ENCODE results near the gene CATSPERB.
"Not testable (repeated sequence)": the region's sequence is repeated elsewhere in the genome, so short reads cannot be mapped to it uniquely, and the experiment has no call there.

CATSPERB gene, protein sequence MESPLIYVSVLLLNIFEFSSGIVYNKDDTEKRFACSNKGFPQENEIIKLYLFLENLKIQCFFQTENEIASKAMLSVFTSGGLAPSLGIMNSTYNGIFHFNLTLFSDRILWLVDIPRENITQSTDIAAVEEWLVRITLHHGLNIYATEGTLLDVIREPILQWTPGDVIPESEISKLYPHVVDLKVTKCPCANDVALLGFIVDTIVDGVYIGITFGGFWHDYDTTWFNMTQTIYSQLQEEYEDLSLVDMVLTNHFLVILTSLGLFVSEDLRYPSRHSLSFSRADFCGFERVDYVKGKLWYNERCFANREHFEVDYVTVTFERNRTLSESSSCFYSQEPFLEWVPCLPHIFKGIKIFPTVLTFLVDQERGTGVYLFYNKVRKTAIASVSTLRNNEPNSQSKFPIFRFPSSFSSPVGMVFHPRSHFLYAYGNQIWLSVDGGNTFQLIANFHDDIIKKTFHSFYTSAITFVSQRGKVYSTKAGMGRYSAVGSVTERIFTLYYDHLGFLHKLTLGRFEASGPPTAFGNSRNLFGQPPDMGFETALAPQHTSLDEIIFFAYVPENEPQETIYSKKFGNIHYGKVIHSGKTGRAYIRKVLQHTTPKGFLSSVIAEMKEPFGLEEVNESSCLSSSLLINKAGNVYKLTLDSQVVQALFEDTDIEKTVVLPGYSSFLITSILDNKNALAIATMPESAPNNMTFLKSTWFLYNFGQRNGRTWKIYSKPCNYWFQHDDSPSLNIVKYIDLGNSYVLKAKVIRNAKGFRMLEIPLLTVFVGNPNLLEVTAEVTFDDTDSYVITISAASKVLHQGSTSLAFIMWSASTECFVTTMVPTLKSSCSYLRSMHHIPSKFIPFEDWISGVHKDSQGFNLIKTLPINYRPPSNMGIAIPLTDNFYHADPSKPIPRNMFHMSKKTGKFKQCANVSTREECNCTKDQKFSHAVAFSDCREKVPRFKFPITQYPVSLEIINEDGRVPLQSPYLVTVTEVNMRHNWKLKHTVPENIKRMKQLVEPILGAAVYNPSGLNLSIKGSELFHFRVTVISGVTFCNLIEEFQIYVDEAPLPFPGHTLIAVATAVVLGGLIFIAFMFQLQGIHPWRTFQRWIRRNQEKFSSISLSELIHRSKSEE

DNA sequence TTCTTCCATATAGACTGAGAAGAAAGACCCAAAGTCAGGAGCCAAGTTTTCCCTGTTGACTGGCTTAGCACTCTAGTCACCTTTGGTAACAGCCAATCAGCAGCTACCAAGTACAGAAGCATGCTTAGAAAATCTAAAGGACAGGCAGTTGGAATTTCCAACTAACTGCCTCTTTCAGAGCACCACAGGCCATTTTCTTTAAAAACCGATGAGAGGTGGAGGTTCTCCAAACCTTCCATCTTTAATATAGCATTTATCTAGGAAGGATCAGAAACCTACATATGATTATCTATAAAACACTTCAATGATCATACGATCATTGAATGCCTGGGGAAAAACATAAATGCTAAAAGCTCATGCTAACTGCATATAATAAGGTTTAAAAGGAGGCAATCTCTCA lies at the start of gene CATSPERB:
Gene CATSPERB (minus strand): TSS at position 101 of the 400 bp plus-strand sequence. CDS start 2,607 bp downstream, outside the sequence.
- DNase-seq (ENCODE audit: low read depth): no peak

DNA sequence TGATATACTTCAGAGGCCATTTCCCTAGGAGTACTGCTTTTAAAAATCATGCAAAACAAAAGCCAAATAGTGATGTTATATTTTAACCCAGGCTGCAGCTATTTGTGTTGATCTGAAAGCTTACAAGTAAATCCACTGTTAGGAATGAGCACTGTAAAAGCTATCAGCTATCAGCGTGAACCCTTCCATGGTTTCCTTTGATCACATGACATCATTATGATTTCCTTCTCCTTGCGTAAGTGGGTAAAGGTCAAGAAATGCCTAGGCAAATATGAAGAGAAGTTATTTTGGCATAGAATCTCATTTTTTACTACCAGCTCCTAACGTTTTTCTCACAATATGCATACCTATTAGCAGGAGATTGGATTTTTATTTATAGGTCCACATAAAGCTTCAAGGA lies 48.6 kb upstream of the CATSPERB start:
- DNase-seq (ENCODE audit: low read depth): no peak

DNA sequence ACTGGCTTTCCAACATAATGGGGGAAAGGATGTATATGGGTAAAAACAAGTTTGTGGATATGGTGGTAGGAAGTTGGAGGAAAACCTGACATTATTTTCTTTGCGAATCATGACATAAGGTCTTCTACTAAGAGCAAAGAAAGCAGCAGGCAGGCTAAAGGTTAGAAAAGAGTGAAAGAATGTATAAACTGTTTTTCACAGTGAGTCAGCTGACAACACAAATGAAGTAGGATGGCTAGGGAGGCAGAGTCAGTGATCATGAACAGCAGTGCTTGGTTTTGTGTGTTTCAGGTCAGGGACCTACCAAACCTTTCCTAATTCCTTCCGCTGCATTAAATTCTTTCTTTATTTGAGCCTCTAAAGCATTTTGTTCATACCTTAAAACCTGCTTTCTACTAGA lies 46.3 kb upstream of the CATSPERB start:
- DNase-seq (ENCODE audit: low read depth): no peak

DNA sequence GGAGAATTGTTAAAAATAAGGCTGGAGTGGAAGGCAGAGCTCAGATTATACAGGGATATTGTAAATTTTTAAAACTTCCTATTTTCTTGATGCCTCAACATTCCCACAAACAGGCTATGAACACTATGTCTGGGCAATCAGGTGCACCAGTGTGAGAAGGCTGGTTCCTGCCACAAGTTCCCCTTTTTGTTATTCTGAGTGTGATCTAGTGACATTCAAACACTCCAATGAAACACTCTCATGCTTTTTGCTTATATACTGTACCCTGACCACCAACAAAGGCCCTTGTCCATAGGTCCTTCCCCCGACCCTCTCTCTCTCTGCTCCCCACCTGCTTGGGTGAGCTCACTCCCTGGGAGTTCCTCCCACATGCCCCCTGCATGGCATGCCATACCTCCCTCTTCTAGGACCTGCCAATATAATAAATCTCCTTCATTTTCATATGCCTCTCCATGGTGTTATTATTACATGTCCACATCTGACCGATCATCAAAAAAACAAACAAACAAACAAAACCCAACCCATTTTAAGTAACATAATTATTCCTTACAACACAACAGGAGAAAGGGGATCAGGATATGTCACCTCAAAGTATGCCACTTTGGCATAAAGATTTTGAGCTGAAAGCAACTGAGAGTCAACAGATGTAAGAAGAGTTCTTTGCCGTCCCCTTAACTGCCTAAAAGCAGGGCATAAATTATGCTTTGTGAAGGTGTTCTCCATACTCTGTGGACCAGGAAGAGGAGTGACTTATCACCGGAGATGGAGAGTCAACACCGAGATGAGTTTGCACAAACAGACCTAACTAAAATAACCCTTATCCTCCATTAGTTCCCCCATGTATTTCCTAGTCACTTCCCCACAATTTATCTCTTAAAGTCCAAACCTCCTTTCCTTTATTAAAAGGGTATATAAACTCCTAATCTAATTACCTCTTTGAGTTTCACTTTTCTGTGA lies 42.5 kb upstream of the CATSPERB start:
- no peak for DNase-seq (ENCODE audit: low read depth)

DNA sequence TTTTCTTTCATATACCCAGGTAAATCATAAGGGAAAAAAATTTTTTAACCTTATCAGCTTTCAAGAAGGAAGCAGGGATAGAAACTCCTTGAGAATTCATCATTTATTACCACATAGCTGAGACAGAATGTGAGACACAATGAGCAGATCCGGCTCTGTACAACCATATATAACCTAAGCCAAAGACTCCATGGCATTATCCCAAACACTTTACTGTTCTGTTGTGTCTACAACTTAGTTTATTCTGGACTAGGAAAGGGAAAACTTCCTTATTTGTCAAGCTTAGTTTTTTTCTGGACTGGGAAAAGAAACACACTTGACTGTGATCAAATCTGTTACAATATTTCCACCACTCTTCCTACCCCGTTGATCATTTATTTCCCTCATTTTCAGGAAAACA lies 38.3 kb upstream of the CATSPERB start:
- no peak for DNase-seq (ENCODE audit: low read depth)

DNA sequence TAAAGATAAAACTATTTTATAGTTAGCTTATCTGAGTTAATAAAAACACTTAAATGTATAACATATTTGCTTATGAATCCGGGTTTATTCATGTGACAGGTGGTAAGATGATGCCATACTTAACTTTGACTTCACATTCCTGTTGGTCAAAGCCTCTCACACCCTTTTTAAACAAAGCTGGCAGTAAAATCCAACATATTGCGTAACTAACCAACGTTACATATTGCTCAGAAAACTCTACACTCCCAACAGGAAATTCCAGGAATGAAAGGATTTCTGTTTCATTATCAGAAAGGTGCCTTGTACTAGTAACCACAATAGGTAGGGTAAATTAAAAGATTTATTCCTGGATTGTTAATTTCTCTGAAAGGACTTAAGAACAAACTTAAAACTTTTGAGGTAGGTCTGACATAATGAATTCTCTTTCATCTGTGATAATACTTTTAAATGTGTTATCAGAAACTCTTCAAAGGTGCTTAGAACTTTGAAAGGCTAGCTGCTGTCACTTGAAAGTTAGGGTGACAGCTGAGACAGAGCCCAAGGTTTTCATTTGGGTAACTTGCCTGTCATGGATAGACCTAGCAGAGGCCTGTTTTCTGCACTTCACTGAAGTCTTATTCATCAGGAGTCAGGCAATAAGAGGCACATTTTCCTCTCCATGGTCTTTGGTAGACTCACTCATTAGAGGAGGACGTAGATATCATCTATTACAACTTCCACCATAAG lies 23.8 kb upstream of the CATSPERB start:
- DNase-seq (ENCODE audit: low read depth): no peak

DNA sequence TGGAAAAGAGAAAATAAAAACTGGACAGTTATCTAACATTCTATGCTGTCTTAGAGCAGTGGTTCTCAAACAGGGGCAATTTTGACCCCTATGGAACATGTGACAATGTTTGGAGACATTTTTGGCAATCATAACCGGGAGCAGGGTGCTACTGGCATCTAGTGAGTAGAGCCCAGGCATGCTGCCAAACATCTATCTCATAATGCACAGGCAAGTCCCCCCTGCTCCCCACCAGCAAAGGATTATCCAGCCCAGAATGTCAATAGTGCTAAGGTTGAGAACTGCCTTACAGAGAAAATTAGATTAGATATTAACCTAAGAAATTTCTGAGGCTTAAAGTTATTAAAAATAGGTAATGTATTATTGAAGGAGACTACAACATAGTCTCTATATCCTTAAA lies 22.9 kb upstream of the CATSPERB start:
- DNase-seq (ENCODE audit: low read depth): no peak

DNA sequence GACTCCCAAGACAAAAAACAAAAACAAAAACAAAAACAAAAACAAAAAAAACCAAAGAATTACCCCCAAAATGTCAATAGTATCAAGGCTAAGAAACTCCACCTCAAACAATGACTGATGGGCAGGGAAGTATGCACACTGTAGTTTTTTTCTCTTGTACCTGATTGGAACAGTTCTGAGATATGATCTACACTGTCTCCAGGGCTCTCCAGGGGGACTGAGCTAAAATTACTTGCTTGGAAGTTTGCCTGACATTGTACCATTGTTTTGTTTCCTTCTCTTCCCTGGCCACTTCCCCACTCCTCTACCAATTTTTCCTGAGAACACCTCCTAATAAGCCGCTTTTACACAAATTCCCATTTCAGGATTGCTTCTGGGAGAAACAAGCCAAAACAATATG lies 22.3 kb upstream of the CATSPERB start:
- DNase-seq (ENCODE audit: low read depth): no peak

DNA sequence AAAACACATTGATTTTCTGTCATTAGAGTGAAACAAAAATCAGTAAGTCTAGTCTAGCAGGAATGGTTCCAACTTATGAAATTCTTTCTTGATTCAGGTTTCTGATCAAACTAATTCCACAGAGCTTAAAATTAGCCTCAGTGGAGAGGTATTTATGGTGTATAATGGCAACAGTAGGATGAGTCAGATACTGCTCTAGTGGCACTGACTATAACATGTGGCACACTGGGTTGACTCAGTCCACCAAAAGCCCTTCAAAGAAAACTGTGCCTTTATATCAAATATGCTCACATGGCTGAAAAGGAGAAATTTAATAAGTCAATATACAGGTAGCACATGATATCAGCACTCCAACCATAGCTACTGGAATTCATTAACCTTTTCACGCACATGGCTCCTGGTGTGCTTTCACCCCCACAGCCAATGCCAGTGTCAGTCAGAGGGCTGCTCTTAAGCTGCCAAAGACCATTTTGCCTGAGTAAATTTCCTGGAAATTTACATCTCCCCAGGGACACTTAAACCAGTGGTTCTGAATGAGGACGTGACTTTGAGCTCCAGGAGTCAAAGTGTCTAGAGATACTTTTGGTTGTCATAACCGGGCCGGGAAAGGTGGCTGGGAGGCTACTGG lies 21.7 kb upstream of the CATSPERB start:
- no peak for DNase-seq (ENCODE audit: low read depth)

DNA sequence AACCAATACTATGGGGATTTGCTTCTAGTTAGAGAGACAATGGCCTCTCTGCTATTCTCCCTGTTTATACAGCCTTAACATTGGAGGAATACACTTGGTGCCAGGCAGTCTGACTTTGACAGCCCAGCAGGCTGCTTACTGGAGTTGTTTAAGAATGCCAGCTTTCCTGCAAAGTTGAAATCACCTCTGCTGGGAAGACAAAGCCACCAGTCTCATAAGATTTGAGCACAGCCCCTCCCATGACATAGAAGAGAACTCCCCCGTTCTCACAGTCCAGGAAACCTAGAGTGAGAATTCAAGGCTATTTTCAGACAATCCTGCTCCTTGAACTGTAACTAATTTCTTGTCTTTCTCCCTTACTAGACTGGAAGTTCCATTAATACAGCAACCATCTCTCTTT lies 21.1 kb upstream of the CATSPERB start:
- DNase-seq (ENCODE audit: low read depth): no peak

DNA sequence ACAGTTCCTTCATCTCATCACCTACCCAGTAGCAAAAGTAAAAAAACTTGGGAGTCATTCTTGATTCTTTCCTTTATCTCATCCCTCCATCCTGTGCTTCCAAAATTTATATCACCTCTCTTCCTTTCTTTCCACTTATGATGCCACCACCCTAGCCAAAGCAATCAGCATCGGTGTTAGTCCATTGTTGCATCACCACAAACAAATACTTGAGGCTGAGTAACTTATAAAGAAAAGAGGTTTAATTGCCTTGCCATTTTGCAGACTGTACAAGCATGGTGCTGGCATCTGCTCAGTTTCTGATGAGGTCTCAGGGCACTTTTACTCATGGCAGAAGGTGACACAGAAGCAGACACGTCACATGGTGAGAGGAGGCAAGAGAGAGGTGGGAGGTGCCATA lies 19.8 kb upstream of the CATSPERB start:
- DNase-seq (ENCODE audit: low read depth): no peak

DNA sequence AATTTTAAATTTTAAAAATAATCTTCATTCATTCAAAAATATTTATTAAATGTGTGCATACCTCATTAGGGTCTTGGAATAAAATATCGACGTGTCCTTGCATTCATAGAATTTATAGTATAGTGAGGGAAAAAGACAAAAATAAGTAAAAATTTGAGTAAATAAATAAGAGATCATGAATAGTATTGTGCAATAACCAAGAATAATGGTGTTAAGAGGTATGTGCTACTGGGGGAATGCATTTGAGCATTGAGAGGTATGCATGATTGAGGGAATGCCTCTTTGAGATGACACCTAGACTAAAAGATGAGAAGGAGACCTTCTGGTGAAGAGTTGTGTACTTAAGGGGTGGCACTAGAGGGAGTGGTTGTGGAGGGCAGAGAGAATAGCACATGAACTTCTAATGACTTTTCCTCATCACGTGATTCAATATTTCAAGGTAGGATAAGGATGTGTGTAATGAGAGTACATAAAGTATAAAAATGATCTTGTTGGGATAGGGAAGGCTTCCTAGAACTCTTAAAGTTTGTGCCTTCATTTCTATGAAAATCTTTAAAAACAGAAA lies 18.8 kb upstream of the CATSPERB start:
- no peak for DNase-seq (ENCODE audit: low read depth)

DNA sequence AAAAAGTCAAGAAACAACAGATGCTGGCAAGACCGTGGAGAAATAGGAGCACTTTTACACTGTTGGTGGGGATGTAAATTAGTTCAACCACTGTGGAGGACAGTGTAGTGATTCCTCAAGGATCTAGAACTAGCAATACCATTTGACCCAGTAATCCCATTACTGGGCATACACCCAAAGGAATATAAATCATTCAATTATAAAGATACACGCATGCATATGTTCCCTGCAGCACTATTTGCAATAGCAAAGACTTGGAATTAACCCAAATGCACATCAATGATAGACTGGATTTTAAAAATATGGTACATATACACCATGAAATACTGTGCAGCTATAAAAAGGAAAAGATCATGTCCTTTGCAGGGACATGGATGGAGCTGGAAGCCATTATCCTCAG lies 18.0 kb upstream of the CATSPERB start:
- DNase-seq (ENCODE audit: low read depth): no peak

DNA sequence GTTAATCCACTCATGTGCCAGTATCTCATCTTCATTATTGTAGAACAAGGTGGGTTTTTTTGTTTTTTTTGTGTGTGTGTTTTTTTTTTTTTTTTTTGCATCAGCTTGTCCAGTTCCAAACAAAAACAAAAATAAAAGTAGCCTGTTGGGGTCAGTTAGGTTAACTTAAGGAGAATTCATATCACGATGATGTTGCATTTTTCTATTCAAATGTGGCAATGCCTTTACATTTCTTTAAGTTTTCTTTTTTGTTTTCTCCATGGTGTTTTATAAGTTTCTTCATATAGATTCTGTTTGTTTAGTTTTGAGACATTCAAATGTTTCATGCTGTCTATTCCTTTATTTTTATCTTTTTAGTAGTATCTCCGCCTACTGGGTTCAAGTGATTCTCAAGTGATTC lies 16.2 kb upstream of the CATSPERB start:
- DNase-seq (ENCODE audit: low read depth): no peak

DNA sequence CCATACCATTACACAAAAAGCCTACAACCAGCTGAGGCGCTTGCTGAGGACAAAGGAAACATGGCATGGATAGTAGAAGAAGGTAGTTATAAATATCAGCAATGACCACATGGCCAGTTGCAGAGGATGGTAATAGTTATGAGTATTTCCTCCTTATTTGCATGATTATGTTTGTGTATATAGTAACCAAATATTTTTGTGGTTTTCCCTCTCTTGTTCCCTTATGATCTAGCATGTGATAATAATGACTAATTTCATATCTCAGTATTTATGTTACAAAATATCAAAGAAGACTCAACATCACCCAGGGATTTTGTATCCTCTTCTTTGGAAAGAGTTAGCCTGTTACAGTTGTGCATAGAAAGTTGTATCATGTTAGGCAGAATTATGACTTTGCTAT lies 13.5 kb upstream of the CATSPERB start:
- DNase-seq (ENCODE audit: low read depth): no peak

DNA sequence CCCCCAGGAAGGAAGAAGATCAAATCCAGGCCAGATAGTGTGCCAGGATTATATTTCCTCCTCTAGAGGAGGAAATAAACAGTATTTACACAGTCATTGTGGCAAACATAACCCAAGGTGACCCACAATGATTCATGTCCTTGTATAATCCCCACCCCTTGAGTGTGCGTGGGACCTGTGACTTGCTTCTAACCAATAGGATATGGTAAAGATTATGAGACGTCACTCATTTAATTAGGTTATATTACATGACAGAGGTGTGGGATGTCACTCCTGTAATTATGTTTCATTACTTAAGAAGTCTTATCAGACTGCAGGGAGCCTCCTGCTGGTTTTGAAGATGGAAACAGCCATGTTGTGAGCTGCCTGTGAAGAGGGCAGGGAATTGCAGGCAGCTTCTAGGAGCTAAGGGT lies 12.2 kb upstream of the CATSPERB start:
- no peak for DNase-seq (ENCODE audit: low read depth)

DNA sequence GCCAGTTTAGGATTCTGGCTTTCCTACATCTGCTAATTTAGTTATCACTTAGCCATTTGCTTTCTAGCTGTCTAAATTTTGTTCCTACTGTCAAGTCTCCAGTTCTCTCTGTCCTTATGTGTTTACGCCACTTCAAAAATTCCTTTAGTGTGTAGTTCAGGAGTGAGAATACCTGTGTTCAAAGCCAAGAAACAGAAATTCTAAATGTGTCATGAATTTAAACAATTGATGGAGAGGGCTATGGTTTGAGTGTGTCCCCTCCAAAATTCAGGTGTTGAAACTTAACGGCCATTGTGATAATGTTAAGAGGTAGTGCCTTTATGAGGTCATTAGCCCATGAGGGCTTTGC lies 11.4 kb upstream of the CATSPERB start:
- DNase-seq (ENCODE audit: low read depth): no peak

DNA sequence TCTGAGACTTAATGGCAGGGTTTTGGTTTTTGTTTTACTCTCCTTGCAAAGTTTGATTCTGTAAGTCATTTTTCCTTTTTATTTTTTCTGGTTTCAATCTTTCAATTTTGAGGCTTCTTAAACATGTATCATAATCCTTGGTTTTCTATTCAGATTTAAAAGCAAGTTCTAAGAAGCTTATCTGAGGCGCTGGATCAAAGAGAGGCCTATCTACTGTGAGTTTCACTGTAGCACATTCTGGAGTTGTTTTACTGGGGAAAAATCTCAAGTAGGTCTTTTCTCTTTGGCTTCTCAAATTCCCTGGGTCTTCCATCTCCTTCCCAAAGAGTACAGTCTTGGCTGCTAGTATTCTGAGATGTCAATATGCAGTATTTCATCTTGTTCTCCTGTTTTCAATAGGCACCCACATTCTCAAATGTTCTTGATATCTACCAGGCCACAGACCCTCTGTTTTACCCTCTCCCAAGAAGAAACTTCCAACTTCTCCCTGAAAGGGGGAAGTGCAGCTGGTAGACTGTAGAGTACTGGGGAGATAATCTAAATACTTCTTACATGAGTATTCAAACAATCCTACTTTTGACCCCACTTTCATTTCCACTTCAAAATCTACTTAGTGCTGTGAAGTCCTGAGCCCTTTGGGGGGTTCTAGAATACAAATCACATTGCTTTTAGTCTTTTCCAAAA lies 10.9 kb upstream of the CATSPERB start:
- no peak for DNase-seq (ENCODE audit: low read depth)

DNA sequence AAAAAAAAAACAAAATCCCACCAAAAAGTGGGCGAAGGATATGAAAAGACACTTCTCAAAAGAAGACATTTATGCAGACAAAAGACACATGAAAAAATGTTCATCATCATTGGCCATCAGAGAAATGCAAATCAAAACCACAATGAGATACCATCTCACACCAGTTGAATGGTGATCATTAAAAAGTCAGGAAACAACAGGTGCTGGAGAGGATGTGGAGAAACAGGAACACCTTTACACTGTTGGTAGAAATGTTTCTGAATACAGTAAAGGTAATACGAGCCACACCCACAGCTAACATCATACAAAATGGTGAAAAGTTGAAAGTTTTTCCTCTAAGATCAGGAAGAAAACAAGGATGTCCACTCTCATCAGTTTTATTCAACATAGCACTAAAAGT lies 8.0 kb upstream of the CATSPERB start:
- not testable (repeated sequence) for DNase-seq (ENCODE audit: low read depth)

DNA sequence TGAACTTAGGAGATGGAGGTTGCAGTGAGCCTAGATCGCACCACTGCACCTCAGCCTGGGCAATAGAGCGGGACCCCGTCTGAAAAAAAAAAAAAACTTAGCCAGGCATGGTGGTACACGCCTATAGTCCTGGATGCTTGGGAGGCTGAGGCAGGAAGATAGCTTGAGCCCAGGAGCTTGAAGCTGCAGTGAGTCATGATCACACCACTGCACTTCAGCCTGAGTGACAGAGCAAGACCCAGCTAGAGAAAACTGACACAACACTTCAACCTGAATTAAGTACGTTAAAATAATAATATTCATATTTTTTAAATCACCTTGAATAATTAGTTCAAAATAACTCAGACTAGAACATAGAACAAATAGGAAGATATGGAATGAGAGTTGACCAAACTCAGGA lies 5.7 kb upstream of the CATSPERB start:
- no peak for DNase-seq (ENCODE audit: low read depth)
